ENCODE measurements around the gene HK1. TPM values are rescaled to one million over a fixed set of nuclear protein-coding genes. Genes with fewer than 3 reads are reported as not detected.
"Not testable (repeated sequence)": the region's sequence is repeated elsewhere in the genome, so short reads cannot be mapped to it uniquely, and the experiment has no call there.

HK1 gene
- total RNA-seq, 2 experiments from 2014 or later: 13.1 to 31.5 TPM

DNA sequence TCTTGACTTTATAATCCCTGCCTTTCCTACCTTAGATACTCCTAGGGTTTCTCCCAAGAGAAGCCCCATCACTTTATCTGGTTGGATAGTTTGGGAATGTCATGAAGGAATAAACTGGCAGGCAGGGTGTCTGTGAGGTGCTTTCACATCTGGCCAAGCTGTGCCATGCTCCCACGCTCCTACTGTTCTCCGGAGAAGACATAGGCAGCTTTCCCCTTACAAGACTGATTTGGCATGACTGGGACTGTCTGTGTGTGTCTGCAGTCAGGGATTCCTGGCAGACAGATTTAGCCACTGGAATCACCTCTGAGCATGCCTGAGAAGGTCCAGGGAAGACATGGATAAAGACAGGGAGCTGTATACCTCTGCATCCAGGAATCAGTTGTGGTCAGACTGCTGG is 45.3 kb downstream of the HK1 start:
- TF ChIP-seq, protein P1, sequence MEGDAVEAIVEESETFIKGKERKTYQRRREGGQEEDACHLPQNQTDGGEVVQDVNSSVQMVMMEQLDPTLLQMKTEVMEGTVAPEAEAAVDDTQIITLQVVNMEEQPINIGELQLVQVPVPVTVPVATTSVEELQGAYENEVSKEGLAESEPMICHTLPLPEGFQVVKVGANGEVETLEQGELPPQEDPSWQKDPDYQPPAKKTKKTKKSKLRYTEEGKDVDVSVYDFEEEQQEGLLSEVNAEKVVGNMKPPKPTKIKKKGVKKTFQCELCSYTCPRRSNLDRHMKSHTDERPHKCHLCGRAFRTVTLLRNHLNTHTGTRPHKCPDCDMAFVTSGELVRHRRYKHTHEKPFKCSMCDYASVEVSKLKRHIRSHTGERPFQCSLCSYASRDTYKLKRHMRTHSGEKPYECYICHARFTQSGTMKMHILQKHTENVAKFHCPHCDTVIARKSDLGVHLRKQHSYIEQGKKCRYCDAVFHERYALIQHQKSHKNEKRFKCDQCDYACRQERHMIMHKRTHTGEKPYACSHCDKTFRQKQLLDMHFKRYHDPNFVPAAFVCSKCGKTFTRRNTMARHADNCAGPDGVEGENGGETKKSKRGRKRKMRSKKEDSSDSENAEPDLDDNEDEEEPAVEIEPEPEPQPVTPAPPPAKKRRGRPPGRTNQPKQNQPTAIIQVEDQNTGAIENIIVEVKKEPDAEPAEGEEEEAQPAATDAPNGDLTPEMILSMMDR (conservative IDR thresholded peaks at IDR 0.05; ENCODE audit: low read length): no peak
- no peak for TF ChIP-seq EZH2phosphoT487 (IDR thresholded peaks at IDR 0.05; ENCODE audit: borderline replicate concordance, low read depth, low read length)
- Histone ChIP-seq H4K20me1 (ENCODE audit: insufficient read depth, low read length) (no peaks in the 10 kb centered on the region), H3K4me2 (ENCODE audit: low read length) (no peak overlapping the region), H3K4me3 (ENCODE audit: low read depth, low read length, poor library complexity, severe bottlenecking) (no peak overlapping the region), H3K4me1 (ENCODE audit: insufficient read depth, low read length, poor library complexity, severe bottlenecking) (peaks cover 22% of the 10 kb centered on the region), H3K27ac (ENCODE audit: low read depth, low read length, poor library complexity, severe bottlenecking) (no peak overlapping the region), H3K9me3 (ENCODE audit: low read length) (no peaks in the 10 kb centered on the region), H3K79me2 (ENCODE audit: insufficient read depth, low read depth, low read length) (peaks cover 12% of the 10 kb centered on the region; the same call in 1 of the 2 replicates), H2AFZ (ENCODE audit: low read length) (no peak overlapping the region), H3K9me2 (ENCODE audit: insufficient read depth, low read length) (no peaks in the 10 kb centered on the region), H3K36me3 (ENCODE audit: insufficient read depth, low read length) (no peaks in the 10 kb centered on the region)
- CTCF ChIA-PET (ENCODE audit: unreplicated experiment): no interaction called here
- no TSS peak for BruUV-seq (replicated peaks)
- POLR2A ChIA-PET: interaction anchor here (0.6 to 0.7 kb wide), 4 partner anchors 18 to 1603 kb away, joined by 3 to 6 read pairs (median 3); no protein-coding TSS in a partner anchor
- intact Hi-C loops (cut with micrococcal nuclease; ENCODE audit: unreplicated experiment): no loop called here
- DNase-seq (ENCODE audit: low spot score): no peak

DNA sequence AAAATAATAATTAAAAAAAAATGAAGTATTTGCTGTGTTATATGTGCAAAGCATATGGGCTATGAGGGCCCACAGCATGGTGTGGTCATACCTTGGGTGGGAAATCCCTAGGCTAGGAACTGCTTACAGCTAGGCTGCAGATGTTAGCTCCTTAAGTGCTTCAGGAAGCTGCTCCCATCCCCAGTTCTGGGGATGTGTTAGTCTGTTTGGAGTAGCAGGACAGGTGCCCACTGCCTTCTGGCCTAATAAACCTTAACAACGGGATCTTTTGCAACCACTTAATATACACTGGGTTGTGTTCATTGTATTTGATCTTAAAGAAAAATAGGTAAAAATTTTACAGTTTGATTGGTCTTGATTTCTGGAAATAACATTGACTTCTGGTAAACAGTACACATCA is 46.3 kb downstream of the HK1 start:
- ChIA-PET POLR2A (no interaction called here), CTCF (ENCODE audit: unreplicated experiment) (no interaction called here)
- intact Hi-C loops (cut with micrococcal nuclease; ENCODE audit: unreplicated experiment): no loop called here
- no peak for TF ChIP-seq EZH2phosphoT487 (IDR thresholded peaks at IDR 0.05; ENCODE audit: borderline replicate concordance, low read depth, low read length)
- TF ChIP-seq, protein P1 (conservative IDR thresholded peaks at IDR 0.05; ENCODE audit: low read length): no peak
- peaks cover 15% of the 10 kb centered on the region for H3K4me1 ChIP-seq (ENCODE audit: insufficient read depth, low read length, poor library complexity, severe bottlenecking)
- H3K9me3 ChIP-seq (ENCODE audit: low read length): no peaks in the 10 kb centered on the region
- H3K4me3 ChIP-seq (ENCODE audit: low read depth, low read length, poor library complexity, severe bottlenecking): no peak overlapping the region
- no peak overlapping the region for H2AFZ ChIP-seq (ENCODE audit: low read length)
- no peak overlapping the region for H3K27ac ChIP-seq (ENCODE audit: low read depth, low read length, poor library complexity, severe bottlenecking)
- H3K4me2 ChIP-seq (ENCODE audit: low read length): no peak overlapping the region
- no TSS peak for BruUV-seq (replicated peaks)
- no peak for DNase-seq (ENCODE audit: low spot score)
- H3K36me3 ChIP-seq (ENCODE audit: insufficient read depth, low read length): no peaks in the 10 kb centered on the region
- H3K79me2 ChIP-seq (ENCODE audit: insufficient read depth, low read depth, low read length): peaks cover 9% of the 10 kb centered on the region; the same call in 1 of the 2 replicates
- no peaks in the 10 kb centered on the region for H3K9me2 ChIP-seq (ENCODE audit: insufficient read depth, low read length)
- no peaks in the 10 kb centered on the region for H4K20me1 ChIP-seq (ENCODE audit: insufficient read depth, low read length)

GRCh38 chr10:69325637-69326523 is 47.6 kb downstream of the HK1 start:
- H2AFZ ChIP-seq (ENCODE audit: low read length); H3K9me2 ChIP-seq (ENCODE audit: insufficient read depth, low read length); H3K4me1 ChIP-seq (ENCODE audit: insufficient read depth, low read length, poor library complexity, severe bottlenecking); intact Hi-C loops (cut with micrococcal nuclease; ENCODE audit: unreplicated experiment); H3K4me3 ChIP-seq (ENCODE audit: low read depth, low read length, poor library complexity, severe bottlenecking); H3K4me2 ChIP-seq (ENCODE audit: low read length); H3K27ac ChIP-seq (ENCODE audit: low read depth, low read length, poor library complexity, severe bottlenecking); BruUV-seq (replicated peaks); H3K36me3 ChIP-seq (ENCODE audit: insufficient read depth, low read length); H4K20me1 ChIP-seq (ENCODE audit: insufficient read depth, low read length); H3K9me3 ChIP-seq (ENCODE audit: low read length); DNase-seq (ENCODE audit: low spot score); CTCF ChIA-PET (ENCODE audit: unreplicated experiment); H3K79me2 ChIP-seq (ENCODE audit: insufficient read depth, low read depth, low read length): not testable (repeated sequence)
- POLR2A ChIA-PET: interaction anchor here (0.6 to 0.7 kb wide), 3 partner anchors 10 to 41 kb away, joined by 3 read pairs; no protein-coding TSS in a partner anchor
